Astrocyte (in vitro differentiated cells and primary cell): Measurements from ENCODE around the gene RAPGEF4.

Source experiments
- CTCF ChIP-seq: IDR thresholded peaks from 2 replicates; pipeline ENCODE4 v1.5.1; 2011; ENCODE audit warnings: low read depth, mild to moderate bottlenecking, inconsistent platforms, low read length, moderate library complexity; ENCODE audit not compliant: insufficient read depth
- EZH2 ChIP-seq: IDR thresholded peaks from 2 replicates; pipeline ENCODE4 v1.6.1; 2012; ENCODE audit warnings: mild to moderate bottlenecking, low read length, inconsistent platforms; ENCODE audit not compliant: insufficient read depth

- TF ChIP-seq EZH2 (no peak), CTCF (no peak)
Measured at GRCh38 chr2:172842511-172843265, 107.0 kb downstream of the RAPGEF4 start.
